Lower lobe of right lung (tissue), 2 donors: ENCODE measurements around the gene PHACTR1. TPM values are rescaled to one million over a fixed set of nuclear protein-coding genes. Genes with fewer than 3 reads are reported as not detected.

Experiments used
- ATAC-seq, 2 donors: fragments of 200-7000 bp; cut with Tn5 transposase; one replicate each; pipeline ENCODE4 v1.9.1; 2020 to 2022; ENCODE audit warnings: mild to moderate bottlenecking in 2 of 2, moderate library complexity in 2 of 2
- DNase-seq: peaks from one replicate; pipeline ENCODE4 v3.0.0-alpha.2; 2020
- H3K27ac ChIP-seq: fragments of 200-600 bp; one replicate; pipeline ENCODE4 v1.8.0; 2022
- H3K27me3 ChIP-seq: fragments of 200-600 bp; one replicate; pipeline ENCODE4 v1.8.0; 2022; ENCODE audit warnings: low read depth
- H3K36me3 ChIP-seq: fragments of 200-600 bp; one replicate; pipeline ENCODE4 v1.8.0; 2022; ENCODE audit warnings: mild to moderate bottlenecking
- H3K4me1 ChIP-seq: fragments of 200-600 bp; one replicate; pipeline ENCODE4 v1.8.0; 2022
- H3K4me3 ChIP-seq: fragments of 200-600 bp; one replicate; pipeline ENCODE4 v1.8.0; 2022; ENCODE audit warnings: mild to moderate bottlenecking
- H3K9me3 ChIP-seq: fragments of 200-600 bp; one replicate; pipeline ENCODE4 v1.8.0; 2022
- CTCF ChIP-seq: fragments of 200-600 bp; IDR thresholded peaks from one replicate; pipeline ENCODE4 v1.8.0; 2022; ENCODE audit warnings: antibody characterized with exemption, mild to moderate bottlenecking
- intact Hi-C: fragments of 100-400 bp; cut with DNase I; formaldehyde crosslinking; loops from one replicate; pipeline ENCODE4 v1.11.0; 2022
- total RNA-seq: library from RNA; stranded (reverse); fragmentation: NEBNext Ultra II Directional; extraction: Animal tissue kit (Norgen Biotek cat#: 25700); gene quantifications from one replicate; pipeline ENCODE4 v1.2.1, GENCODE V29; 2021
- donor health status: DM: no; HTN: yes; CAD: no; lungs with severe emphysema.

Gene PHACTR1
- total RNA-seq, 1 donor from 2014 or later = 91.0 TPM

DNA sequence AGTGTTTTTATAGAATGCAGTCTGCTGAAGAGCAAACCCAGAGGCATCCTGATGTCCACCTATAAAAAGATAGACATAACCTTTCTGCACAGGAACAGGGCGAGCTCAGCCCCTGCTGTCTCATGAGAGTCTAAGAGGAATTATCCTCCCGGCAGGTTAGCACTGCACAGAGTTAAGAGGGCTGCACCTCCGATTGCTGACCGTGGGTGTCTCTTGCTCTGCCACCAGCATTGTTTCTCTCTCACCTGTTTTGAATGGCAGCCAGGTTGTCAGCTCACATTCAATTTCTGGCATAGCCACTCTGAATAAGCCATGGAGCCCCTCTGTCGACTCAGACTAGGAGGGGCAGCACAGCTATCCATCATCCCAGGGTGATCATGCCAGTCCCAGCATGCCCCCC, 211.2 kb downstream of the PHACTR1 start:
- Histone ChIP-seq H3K27ac (no peak overlapping the region), H3K4me3 (no peak overlapping the region), H3K9me3 (no peaks in the 10 kb centered on the region), H3K36me3 (no peaks in the 10 kb centered on the region), H3K4me1 (no peaks in the 10 kb centered on the region), H3K27me3 (no peaks in the 10 kb centered on the region)
- intact Hi-C loops = no loop called here
- no peak for TF ChIP-seq CTCF
- ATAC-seq (no peak), DNase-seq (no peak)

GRCh38 chr6:12929678-12930077, 213.1 kb downstream of the PHACTR1 start:
- TF ChIP-seq CTCF = no peak
- DNase-seq (no peak), ATAC-seq (no peak)
- Histone ChIP-seq H3K4me3 (no peak overlapping the region), H3K4me1 (no peaks in the 10 kb centered on the region), H3K27me3 (no peaks in the 10 kb centered on the region), H3K27ac (no peak overlapping the region), H3K36me3 (no peaks in the 10 kb centered on the region), H3K9me3 (no peaks in the 10 kb centered on the region)
- intact Hi-C loops = no loop called here

- ATAC-seq = no peak
- Histone ChIP-seq H3K4me1 (no peaks in the 10 kb centered on the region), H3K27me3 (no peaks in the 10 kb centered on the region), H3K36me3 (no peaks in the 10 kb centered on the region), H3K27ac (no peak overlapping the region), H3K4me3 (no peak overlapping the region), H3K9me3 (no peaks in the 10 kb centered on the region)
- intact Hi-C loops = no loop called here
- TF ChIP-seq CTCF = no peak
- DNase-seq = no peak
These were observed 215.1 kb downstream of the PHACTR1 start for GRCh38 chr6:12931639-12932038.

DNA sequence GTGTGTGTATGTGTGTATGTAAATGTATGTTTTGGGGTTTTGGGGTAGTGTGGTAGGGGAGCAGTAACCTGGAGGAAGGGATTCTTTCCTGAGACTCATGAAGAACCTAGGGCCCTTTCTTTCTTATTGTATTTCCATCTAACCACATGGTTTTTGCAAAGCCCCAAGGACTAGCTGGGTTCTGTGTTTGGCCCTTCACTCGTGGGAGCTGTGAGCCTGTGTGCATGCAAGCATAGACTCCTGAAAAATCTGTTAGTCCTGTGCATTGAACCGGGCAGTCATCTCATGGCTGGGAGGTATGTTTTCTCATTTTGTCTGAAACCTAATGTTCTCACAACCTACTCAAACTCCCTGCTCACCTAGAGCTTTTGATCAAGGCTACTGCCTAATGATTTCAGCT, 219.1 kb downstream of the PHACTR1 start:
- H3K27ac ChIP-seq = no peak overlapping the region
- H3K9me3 ChIP-seq = no peaks in the 10 kb centered on the region
- TF ChIP-seq CTCF = no peak
- intact Hi-C loops = no loop called here
- no peak for ATAC-seq
- H3K4me1 ChIP-seq = no peaks in the 10 kb centered on the region
- H3K4me3 ChIP-seq = no peak overlapping the region
- no peaks in the 10 kb centered on the region for H3K27me3 ChIP-seq
- no peak for DNase-seq
- H3K36me3 ChIP-seq = no peaks in the 10 kb centered on the region

DNA sequence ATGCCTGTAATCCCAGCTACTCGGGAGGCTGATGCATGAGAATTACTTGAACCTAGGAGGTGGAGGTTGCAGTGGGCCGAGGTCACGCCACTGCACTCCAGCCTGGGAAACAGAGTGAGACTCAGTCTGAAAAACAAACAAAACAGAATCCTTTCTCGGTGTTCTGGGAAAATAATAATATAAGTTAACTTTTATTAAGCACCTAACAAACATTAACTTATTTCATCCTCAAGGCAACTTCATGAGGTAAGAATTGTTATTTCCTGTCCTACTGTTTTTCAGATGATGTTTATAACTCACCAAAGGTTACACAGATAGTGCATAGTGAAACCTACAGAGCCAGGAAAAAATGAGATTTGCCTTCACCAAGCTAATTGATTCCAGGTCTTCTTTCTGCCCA, 221.4 kb downstream of the PHACTR1 start:
- H3K36me3 ChIP-seq = no peaks in the 10 kb centered on the region
- DNase-seq = no peak
- no peak for TF ChIP-seq CTCF
- H3K27ac ChIP-seq = no peak overlapping the region
- no peaks in the 10 kb centered on the region for H3K9me3 ChIP-seq
- no peaks in the 10 kb centered on the region for H3K4me1 ChIP-seq
- no peak overlapping the region for H3K4me3 ChIP-seq
- ATAC-seq = no peak
- intact Hi-C loops = no loop called here
- H3K27me3 ChIP-seq = no peaks in the 10 kb centered on the region

GRCh38 chr6:12939314-12939713, 222.7 kb downstream of the PHACTR1 start:
- no peak for TF ChIP-seq CTCF
- Histone ChIP-seq H3K9me3 (no peaks in the 10 kb centered on the region), H3K27me3 (no peaks in the 10 kb centered on the region), H3K36me3 (no peaks in the 10 kb centered on the region), H3K27ac (no peak overlapping the region), H3K4me3 (no peak overlapping the region), H3K4me1 (no peaks in the 10 kb centered on the region)
- ATAC-seq = no peak
- DNase-seq = no peak
- intact Hi-C loops = no loop called here
